GM13977 (cell line): ENCODE results near the gene CCSER1.

Experiments
- DNase-seq: peaks from one replicate; pipeline ENCODE4 v3.0.0; 2012; ENCODE audit warnings: low spot score
- in situ Hi-C: fragments of 300-500 bp; cut with MboI; formaldehyde crosslinking; loops from one replicate; pipeline ENCODE4 v1.12.0; 2022; ENCODE audit warnings: low sequenced_read_pairs, low pct_unique_long_range_greater_than_20kb, mixed read lengths, inconsistent platforms; ENCODE audit not compliant: unreplicated experiment
- TF ChIP-seq, protein P1 (sequence below): IDR thresholded peaks from 2 replicates; pipeline ENCODE4 v1.5.1; 2012; ENCODE audit warnings: mild to moderate bottlenecking, control low read depth; ENCODE audit not compliant: insufficient read depth; ENCODE audit errors: extremely low read depth, missing control alignments

CCSER1 gene

GRCh38 chr4:90780193-90780592, 653.0 kb downstream of the CCSER1 start:
- no peak for DNase-seq
- TF ChIP-seq, protein P1, sequence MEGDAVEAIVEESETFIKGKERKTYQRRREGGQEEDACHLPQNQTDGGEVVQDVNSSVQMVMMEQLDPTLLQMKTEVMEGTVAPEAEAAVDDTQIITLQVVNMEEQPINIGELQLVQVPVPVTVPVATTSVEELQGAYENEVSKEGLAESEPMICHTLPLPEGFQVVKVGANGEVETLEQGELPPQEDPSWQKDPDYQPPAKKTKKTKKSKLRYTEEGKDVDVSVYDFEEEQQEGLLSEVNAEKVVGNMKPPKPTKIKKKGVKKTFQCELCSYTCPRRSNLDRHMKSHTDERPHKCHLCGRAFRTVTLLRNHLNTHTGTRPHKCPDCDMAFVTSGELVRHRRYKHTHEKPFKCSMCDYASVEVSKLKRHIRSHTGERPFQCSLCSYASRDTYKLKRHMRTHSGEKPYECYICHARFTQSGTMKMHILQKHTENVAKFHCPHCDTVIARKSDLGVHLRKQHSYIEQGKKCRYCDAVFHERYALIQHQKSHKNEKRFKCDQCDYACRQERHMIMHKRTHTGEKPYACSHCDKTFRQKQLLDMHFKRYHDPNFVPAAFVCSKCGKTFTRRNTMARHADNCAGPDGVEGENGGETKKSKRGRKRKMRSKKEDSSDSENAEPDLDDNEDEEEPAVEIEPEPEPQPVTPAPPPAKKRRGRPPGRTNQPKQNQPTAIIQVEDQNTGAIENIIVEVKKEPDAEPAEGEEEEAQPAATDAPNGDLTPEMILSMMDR, result no peak
- in situ Hi-C loops, result no loop called here

GRCh38 chr4:90786602-90787001, 659.4 kb downstream of the CCSER1 start:
- in situ Hi-C loops, result no loop called here
- DNase-seq, result no peak
- TF ChIP-seq, protein P1, result no peak

- TF ChIP-seq, protein P1, result no peak
- in situ Hi-C loops, result no loop called here
- DNase-seq, result no peak
Measured at GRCh38 chr4:90792696-90793095, 665.5 kb downstream of the CCSER1 start.

GRCh38 chr4:90798948-90799347, 671.8 kb downstream of the CCSER1 start:
- DNase-seq, result no peak
- in situ Hi-C loops, result no loop called here
- TF ChIP-seq, protein P1, result no peak

DNA sequence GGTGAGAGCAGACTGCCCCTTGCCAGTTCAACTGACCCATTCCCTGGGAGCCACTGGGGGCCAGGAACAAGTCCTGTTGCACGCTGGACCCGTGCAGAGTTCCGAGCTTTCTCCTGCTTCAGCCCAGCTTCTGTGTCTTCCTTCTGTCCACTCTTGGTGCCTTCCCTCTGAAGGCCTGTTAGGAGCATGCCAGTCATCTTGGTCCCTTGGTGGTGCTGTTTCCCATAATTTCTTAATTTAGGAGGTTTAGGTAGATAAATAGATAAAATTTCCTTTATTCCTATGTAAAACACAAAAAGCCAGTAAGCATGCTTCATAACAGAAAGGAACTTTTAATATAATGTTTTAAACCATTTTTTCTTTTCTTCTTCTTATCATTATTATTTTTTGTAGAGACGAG, 672.7 kb downstream of the CCSER1 start:
- TF ChIP-seq, protein P1, result peak; percentile 34
- no peak for DNase-seq
- in situ Hi-C loops, result no loop called here

GRCh38 chr4:90815569-90815968, 688.4 kb downstream of the CCSER1 start:
- TF ChIP-seq, protein P1, result no peak
- in situ Hi-C loops, result no loop called here
- no peak for DNase-seq

- in situ Hi-C loops, result no loop called here
- TF ChIP-seq, protein P1, result no peak
- no peak for DNase-seq
Measured at GRCh38 chr4:90816754-90817153, 689.6 kb downstream of the CCSER1 start.
